Measurements from ENCODE around the gene KCTD1. TPM values are rescaled to one million over a fixed set of nuclear protein-coding genes. Genes with fewer than 3 reads are reported as not detected.

The KCTD1 gene
- total RNA-seq, 1 donor from 2014 or later: 18.8 TPM

- H3K4me3 Mint-ChIP-seq (ENCODE audit: unreplicated experiment): no peak overlapping the region
- TF ChIP-seq, protein P1, sequence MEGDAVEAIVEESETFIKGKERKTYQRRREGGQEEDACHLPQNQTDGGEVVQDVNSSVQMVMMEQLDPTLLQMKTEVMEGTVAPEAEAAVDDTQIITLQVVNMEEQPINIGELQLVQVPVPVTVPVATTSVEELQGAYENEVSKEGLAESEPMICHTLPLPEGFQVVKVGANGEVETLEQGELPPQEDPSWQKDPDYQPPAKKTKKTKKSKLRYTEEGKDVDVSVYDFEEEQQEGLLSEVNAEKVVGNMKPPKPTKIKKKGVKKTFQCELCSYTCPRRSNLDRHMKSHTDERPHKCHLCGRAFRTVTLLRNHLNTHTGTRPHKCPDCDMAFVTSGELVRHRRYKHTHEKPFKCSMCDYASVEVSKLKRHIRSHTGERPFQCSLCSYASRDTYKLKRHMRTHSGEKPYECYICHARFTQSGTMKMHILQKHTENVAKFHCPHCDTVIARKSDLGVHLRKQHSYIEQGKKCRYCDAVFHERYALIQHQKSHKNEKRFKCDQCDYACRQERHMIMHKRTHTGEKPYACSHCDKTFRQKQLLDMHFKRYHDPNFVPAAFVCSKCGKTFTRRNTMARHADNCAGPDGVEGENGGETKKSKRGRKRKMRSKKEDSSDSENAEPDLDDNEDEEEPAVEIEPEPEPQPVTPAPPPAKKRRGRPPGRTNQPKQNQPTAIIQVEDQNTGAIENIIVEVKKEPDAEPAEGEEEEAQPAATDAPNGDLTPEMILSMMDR (IDR thresholded peaks at IDR 0.05; ENCODE audit: partially characterized antibody, unreplicated experiment): no peak
- peaks cover 15% of the 10 kb centered on the region for H3K4me1 Mint-ChIP-seq (ENCODE audit: low read depth, unreplicated experiment)
- peaks cover 1% of the 10 kb centered on the region for H3K27me3 Mint-ChIP-seq (ENCODE audit: unreplicated experiment)
- H3K27ac Mint-ChIP-seq (ENCODE audit: unreplicated experiment): no peak overlapping the region
- no peak for DNase-seq
- no peaks in the 10 kb centered on the region for H3K36me3 Mint-ChIP-seq (ENCODE audit: unreplicated experiment)
- no peaks in the 10 kb centered on the region for H3K9me3 Mint-ChIP-seq (ENCODE audit: unreplicated experiment)
Observed at GRCh38 chr18:26524002-26524401, 24.4 kb downstream of the KCTD1 start.

DNA sequence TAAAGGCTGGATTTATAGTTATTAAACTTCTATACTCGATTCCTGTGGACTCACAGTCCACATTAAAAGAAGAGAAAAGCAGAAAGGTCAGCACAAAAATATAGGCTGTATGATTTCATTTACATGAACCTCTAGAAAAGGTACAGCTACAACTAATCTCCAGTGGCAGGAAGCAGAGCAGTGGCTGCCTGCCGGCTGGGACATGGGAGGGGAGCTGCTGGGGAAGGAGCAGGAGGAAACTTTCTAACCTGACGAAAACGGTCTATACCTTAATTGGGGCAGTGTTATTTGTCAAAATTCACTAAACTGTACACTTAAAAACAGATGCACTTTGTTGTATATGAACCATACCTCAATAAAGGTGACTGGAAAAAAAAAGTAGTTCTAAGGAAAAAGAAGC is 26.7 kb downstream of the KCTD1 start:
- H3K9me3 Mint-ChIP-seq (ENCODE audit: unreplicated experiment): no peaks in the 10 kb centered on the region
- H3K36me3 Mint-ChIP-seq (ENCODE audit: unreplicated experiment): no peaks in the 10 kb centered on the region
- H3K4me3 Mint-ChIP-seq (ENCODE audit: unreplicated experiment): no peak overlapping the region
- H3K27ac Mint-ChIP-seq (ENCODE audit: unreplicated experiment): no peak overlapping the region
- H3K27me3 Mint-ChIP-seq (ENCODE audit: unreplicated experiment): peaks cover 4% of the 10 kb centered on the region
- no peak for DNase-seq
- TF ChIP-seq, protein P1 (IDR thresholded peaks at IDR 0.05; ENCODE audit: partially characterized antibody, unreplicated experiment): no peak
- H3K4me1 Mint-ChIP-seq (ENCODE audit: low read depth, unreplicated experiment): peaks cover 18% of the 10 kb centered on the region

- DNase-seq: no peak
- Mint-ChIP-seq H3K4me1 (ENCODE audit: low read depth, unreplicated experiment) (peaks cover 17% of the 10 kb centered on the region), H3K36me3 (ENCODE audit: unreplicated experiment) (no peaks in the 10 kb centered on the region), H3K9me3 (ENCODE audit: unreplicated experiment) (no peaks in the 10 kb centered on the region), H3K27me3 (ENCODE audit: unreplicated experiment) (peaks cover 4% of the 10 kb centered on the region), H3K27ac (ENCODE audit: unreplicated experiment) (no peak overlapping the region), H3K4me3 (ENCODE audit: unreplicated experiment) (no peak overlapping the region)
- TF ChIP-seq, protein P1 (IDR thresholded peaks at IDR 0.05; ENCODE audit: partially characterized antibody, unreplicated experiment): no peak
Observed at GRCh38 chr18:26520974-26521373, 27.4 kb downstream of the KCTD1 start.

- DNase-seq: no peak
- TF ChIP-seq, protein P1 (IDR thresholded peaks at IDR 0.05; ENCODE audit: partially characterized antibody, unreplicated experiment): no peak
- H3K36me3 Mint-ChIP-seq (ENCODE audit: unreplicated experiment): no peaks in the 10 kb centered on the region
- H3K4me3 Mint-ChIP-seq (ENCODE audit: unreplicated experiment): no peak overlapping the region
- no peaks in the 10 kb centered on the region for H3K9me3 Mint-ChIP-seq (ENCODE audit: unreplicated experiment)
- H3K27me3 Mint-ChIP-seq (ENCODE audit: unreplicated experiment): peaks cover 3% of the 10 kb centered on the region
- H3K4me1 Mint-ChIP-seq (ENCODE audit: low read depth, unreplicated experiment): peaks cover 15% of the 10 kb centered on the region
- H3K27ac Mint-ChIP-seq (ENCODE audit: unreplicated experiment): no peak overlapping the region
Observed at GRCh38 chr18:26519114-26519513, 29.2 kb downstream of the KCTD1 start.

GRCh38 chr18:26516964-26517363 is 31.4 kb downstream of the KCTD1 start:
- TF ChIP-seq, protein P1 (IDR thresholded peaks at IDR 0.05; ENCODE audit: partially characterized antibody, unreplicated experiment): no peak
- no peak for DNase-seq
- Mint-ChIP-seq H3K9me3 (ENCODE audit: unreplicated experiment) (no peaks in the 10 kb centered on the region), H3K36me3 (ENCODE audit: unreplicated experiment) (no peaks in the 10 kb centered on the region), H3K27ac (ENCODE audit: unreplicated experiment) (no peak overlapping the region), H3K27me3 (ENCODE audit: unreplicated experiment) (peaks cover 3% of the 10 kb centered on the region), H3K4me3 (ENCODE audit: unreplicated experiment) (no peak overlapping the region), H3K4me1 (ENCODE audit: low read depth, unreplicated experiment) (peaks cover 15% of the 10 kb centered on the region)

Measured in glutamatergic neuron (in vitro differentiated cells).